ENCODE measurements around the gene PSMG3.

The PSMG3 gene

DNA sequence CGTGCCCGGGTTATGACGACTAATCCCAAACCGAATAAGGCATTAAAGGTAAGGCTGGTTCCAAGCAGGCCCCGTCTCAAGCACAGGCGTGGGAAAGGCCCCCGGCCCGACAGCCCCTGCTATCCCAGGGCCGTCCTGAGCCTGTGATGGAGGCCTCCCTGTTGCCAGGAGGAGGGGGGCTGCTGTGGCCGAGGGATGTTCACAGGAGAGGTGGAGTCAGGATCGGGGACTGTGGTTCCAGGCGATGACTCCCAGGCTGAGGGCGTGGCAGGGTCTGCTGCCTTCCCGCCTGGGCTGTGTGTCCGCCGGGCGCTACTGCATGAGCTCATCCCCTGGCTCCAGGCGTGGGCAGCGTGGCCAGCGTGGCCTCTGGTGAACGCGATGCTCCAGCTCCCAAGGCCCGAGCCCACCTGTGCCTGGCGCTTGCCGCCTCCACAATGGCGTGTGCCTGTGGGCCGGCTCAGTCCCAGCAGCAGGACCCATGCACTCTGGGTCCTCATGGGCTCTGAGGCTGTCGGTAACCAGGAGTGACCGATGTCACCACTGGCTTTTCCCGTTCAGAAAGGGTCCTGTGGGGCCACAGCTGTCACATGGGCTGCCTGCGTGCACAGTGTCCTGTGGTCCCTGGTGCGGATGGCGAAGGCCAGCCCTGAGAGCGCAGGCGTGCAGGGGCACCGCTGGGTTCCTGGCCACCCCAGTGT, 30.5 kb downstream of the PSMG3 start:
- H3K4me1 ChIP-seq (ENCODE audit: control insufficient read depth, insufficient read depth, low read length) = peaks cover 14% of the 10 kb centered on the region; the same call in 1 of the 2 replicates
- CTCF ChIA-PET = interaction anchor here (0.6 to 4.7 kb wide), 3 partner anchors 16 to 452 kb away, joined by 3 to 23 read pairs (median 3); partner anchors contain the start of genes GPER1 and TMEM184A
- POLR2A ChIA-PET = interaction anchor here (6.8 kb wide), 1 partner anchor 16 kb away, joined by 40 read pairs; the partner anchor contains the start of gene TMEM184A
- H3K27ac ChIP-seq (ENCODE audit: extremely low read depth, low read depth, low read length) = no peak overlapping the region
- TF ChIP-seq ZNF121 (tag by site-specific recombination; IDR thresholded peaks at IDR 0.05) (no peak), ZNF366 (tag by site-specific recombination; conservative IDR thresholded peaks at IDR 0.05) (no peak), ZNF560 (tag by site-specific recombination; IDR thresholded peaks at IDR 0.05; ENCODE audit: borderline replicate concordance) (no peak), ZNF776 (tag by site-specific recombination; IDR thresholded peaks at IDR 0.05; ENCODE audit: borderline replicate concordance) (no peak), ZNF530 (tag by site-specific recombination; IDR thresholded peaks at IDR 0.05; ENCODE audit: low read depth) (no peak), KLF1 (tag by site-specific recombination; IDR thresholded peaks at IDR 0.05) (peak; percentile 36; the same call in 1 of the 2 replicates), ZNF701 (tag by site-specific recombination; IDR thresholded peaks at IDR 0.05) (no peak), ZNF664 (tag by site-specific recombination; IDR thresholded peaks at IDR 0.05) (no peak), ZNF548 (tag by site-specific recombination; IDR thresholded peaks at IDR 0.05) (no peak), ZFHX2 (tag by site-specific recombination; conservative IDR thresholded peaks at IDR 0.05) (0 out of 2 replicates have a peak, but pooled peaks have one; percentile 9), OSR2 (tag by site-specific recombination; IDR thresholded peaks at IDR 0.05) (no peak), TRIM28 (IDR thresholded peaks at IDR 0.05; ENCODE audit: borderline replicate concordance, low read length) (no peak), ZNF596 (tag by site-specific recombination; IDR thresholded peaks at IDR 0.05) (no peak)
- TF ChIP-seq, protein P1, sequence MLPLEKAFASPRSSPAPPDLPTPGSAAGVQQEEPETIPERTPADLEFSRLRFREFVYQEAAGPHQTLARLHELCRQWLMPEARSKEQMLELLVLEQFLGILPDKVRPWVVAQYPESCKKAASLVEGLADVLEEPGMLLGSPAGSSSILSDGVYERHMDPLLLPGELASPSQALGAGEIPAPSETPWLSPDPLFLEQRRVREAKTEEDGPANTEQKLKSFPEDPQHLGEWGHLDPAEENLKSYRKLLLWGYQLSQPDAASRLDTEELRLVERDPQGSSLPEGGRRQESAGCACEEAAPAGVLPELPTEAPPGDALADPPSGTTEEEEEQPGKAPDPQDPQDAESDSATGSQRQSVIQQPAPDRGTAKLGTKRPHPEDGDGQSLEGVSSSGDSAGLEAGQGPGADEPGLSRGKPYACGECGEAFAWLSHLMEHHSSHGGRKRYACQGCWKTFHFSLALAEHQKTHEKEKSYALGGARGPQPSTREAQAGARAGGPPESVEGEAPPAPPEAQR (tag by site-specific recombination; IDR thresholded peaks at IDR 0.05) = no peak
- TF ChIP-seq, protein P2, sequence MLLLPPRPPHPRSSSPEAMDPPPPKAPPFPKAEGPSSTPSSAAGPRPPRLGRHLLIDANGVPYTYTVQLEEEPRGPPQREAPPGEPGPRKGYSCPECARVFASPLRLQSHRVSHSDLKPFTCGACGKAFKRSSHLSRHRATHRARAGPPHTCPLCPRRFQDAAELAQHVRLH (tag by site-specific recombination; IDR thresholded peaks at IDR 0.05) = no peak
- TF ChIP-seq, protein P3, sequence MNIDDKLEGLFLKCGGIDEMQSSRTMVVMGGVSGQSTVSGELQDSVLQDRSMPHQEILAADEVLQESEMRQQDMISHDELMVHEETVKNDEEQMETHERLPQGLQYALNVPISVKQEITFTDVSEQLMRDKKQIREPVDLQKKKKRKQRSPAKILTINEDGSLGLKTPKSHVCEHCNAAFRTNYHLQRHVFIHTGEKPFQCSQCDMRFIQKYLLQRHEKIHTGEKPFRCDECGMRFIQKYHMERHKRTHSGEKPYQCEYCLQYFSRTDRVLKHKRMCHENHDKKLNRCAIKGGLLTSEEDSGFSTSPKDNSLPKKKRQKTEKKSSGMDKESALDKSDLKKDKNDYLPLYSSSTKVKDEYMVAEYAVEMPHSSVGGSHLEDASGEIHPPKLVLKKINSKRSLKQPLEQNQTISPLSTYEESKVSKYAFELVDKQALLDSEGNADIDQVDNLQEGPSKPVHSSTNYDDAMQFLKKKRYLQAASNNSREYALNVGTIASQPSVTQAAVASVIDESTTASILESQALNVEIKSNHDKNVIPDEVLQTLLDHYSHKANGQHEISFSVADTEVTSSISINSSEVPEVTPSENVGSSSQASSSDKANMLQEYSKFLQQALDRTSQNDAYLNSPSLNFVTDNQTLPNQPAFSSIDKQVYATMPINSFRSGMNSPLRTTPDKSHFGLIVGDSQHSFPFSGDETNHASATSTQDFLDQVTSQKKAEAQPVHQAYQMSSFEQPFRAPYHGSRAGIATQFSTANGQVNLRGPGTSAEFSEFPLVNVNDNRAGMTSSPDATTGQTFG (tag by site-specific recombination; IDR thresholded peaks at IDR 0.05; ENCODE audit: borderline replicate concordance) = no peak
- TF ChIP-seq, protein P4, sequence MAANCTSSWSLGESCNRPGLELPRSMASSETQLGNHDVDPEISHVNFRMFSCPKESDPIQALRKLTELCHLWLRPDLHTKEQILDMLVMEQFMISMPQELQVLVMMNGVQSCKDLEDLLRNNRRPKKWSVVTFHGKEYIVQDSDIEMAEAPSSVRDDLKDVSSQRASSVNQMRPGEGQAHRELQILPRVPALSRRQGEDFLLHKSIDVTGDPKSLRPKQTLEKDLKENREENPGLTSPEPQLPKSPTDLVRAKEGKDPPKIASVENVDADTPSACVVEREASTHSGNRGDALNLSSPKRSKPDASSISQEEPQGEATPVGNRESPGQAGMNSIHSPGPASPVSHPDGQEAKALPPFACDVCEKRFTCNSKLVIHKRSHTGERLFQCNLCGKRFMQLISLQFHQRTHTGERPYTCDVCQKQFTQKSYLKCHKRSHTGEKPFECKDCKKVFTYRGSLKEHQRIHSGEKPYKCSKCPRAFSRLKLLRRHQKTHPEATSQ (tag by site-specific recombination; IDR thresholded peaks at IDR 0.05) = no peak
- TF ChIP-seq, protein P5, sequence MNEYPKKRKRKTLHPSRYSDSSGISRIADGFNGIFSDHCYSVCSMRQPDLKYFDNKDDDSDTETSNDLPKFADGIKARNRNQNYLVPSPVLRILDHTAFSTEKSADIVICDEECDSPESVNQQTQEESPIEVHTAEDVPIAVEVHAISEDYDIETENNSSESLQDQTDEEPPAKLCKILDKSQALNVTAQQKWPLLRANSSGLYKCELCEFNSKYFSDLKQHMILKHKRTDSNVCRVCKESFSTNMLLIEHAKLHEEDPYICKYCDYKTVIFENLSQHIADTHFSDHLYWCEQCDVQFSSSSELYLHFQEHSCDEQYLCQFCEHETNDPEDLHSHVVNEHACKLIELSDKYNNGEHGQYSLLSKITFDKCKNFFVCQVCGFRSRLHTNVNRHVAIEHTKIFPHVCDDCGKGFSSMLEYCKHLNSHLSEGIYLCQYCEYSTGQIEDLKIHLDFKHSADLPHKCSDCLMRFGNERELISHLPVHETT (tag by site-specific recombination; IDR thresholded peaks at IDR 0.05) = no peak
- peaks cover 0 to 22% of the 10 kb centered on the region in 2 experiments; a peak in 1 of 3 replicates for H3K36me3 ChIP-seq (ENCODE audit: control insufficient read depth in 2 of 2, insufficient read depth in 1 of 2, low read length in 2 of 2)
- H3K9me3 ChIP-seq (ENCODE audit: control insufficient read depth, insufficient read depth, low read depth, low read length) = no peaks in the 10 kb centered on the region
- no peak overlapping the region for H3K4me3 ChIP-seq (ENCODE audit: low read depth, low read length)

Data from HEK293 (cell line).